Mesenchymal stem cell (in vitro differentiated cells and primary cell): ENCODE measurements around the gene HEPHL1.
A peak's percentile ranks its signal among the peaks of the same experiment; 100 is the strongest.
"Not testable (repeated sequence)": the region's sequence is repeated elsewhere in the genome, so short reads cannot be mapped to it uniquely, and the experiment has no call there.

Source experiments
- DNase-seq: peaks from one replicate; pipeline ENCODE4 v3.0.0-alpha.2; 2013
- H2AFZ ChIP-seq: one replicate; pipeline ENCODE4 v1.6.1; 2013; ENCODE audit warnings: low read depth, mild to moderate bottlenecking, control low read depth, inconsistent platforms, low read length, moderate library complexity
- H2AK5ac ChIP-seq: 2 replicates; pipeline ENCODE4 v1.6.1; 2013; ENCODE audit warnings: low read length, moderate library complexity, mild to moderate bottlenecking, inconsistent platforms; ENCODE audit not compliant: severe bottlenecking
- H2BK120ac ChIP-seq: one replicate; pipeline ENCODE4 v1.6.1; 2013; ENCODE audit warnings: low read depth, mild to moderate bottlenecking, inconsistent platforms, low read length, moderate library complexity
- H2BK12ac ChIP-seq, 2 experiments: one replicate each; pipeline ENCODE4 v1.6.1; 2013; ENCODE audit warnings: inconsistent platforms in 2 of 2, low read length in 2 of 2, mild to moderate bottlenecking in 2 of 2, moderate library complexity in 2 of 2, control low read depth in 1 of 2
- H2BK15ac ChIP-seq: one replicate; pipeline ENCODE4 v1.6.1; 2013; ENCODE audit warnings: mild to moderate bottlenecking, low read depth, inconsistent platforms; ENCODE audit not compliant: poor library complexity, severe bottlenecking
- H2BK5ac ChIP-seq: 2 replicates; pipeline ENCODE4 v1.6.1; 2013; ENCODE audit warnings: low read depth, mild to moderate bottlenecking, low read length, control low read depth, inconsistent platforms; ENCODE audit not compliant: poor library complexity, severe bottlenecking
- H3K14ac ChIP-seq, 2 experiments: one replicate each; pipeline ENCODE4 v1.6.1; 2013; ENCODE audit warnings: inconsistent platforms in 2 of 2, low read length in 2 of 2, control low read depth in 1 of 2, mild to moderate bottlenecking in 1 of 2, moderate library complexity in 1 of 2
- H3K18ac ChIP-seq, 2 experiments: one replicate each; pipeline ENCODE4 v1.6.1; 2013; ENCODE audit warnings: inconsistent platforms in 2 of 2, low read length in 2 of 2, control low read depth in 1 of 2, low read depth in 1 of 2, mild to moderate bottlenecking in 1 of 2
- H3K23ac ChIP-seq, 2 experiments: one replicate each; pipeline ENCODE4 v1.6.1; 2013; ENCODE audit warnings: inconsistent platforms in 2 of 2, low read length in 2 of 2, mild to moderate bottlenecking in 2 of 2, moderate library complexity in 2 of 2, control low read depth in 1 of 2
- H3K27ac ChIP-seq: 2 replicates; pipeline ENCODE4 v1.5.1; 2013; ENCODE audit warnings: mild to moderate bottlenecking, moderate library complexity, low read length, control low read depth, inconsistent platforms; ENCODE audit not compliant: poor library complexity, severe bottlenecking
- H3K27me3 ChIP-seq, 2 experiments: 2 replicates each; pipeline versions ENCODE4 v1.6.1 to v1.7.0; 2013; ENCODE audit warnings: low read length in 2 of 2, mild to moderate bottlenecking in 2 of 2, moderate library complexity in 2 of 2, control low read depth in 1 of 2, inconsistent platforms in 1 of 2; ENCODE audit not compliant: control insufficient read depth in 1 of 2, insufficient read depth in 1 of 2
- H3K36me3 ChIP-seq, 2 experiments: 2 replicates each; pipeline versions ENCODE4 v1.6.1 to v1.7.0; 2013; ENCODE audit warnings: low read length in 2 of 2, control low read depth in 1 of 2, inconsistent platforms in 1 of 2, low read depth in 1 of 2, mild to moderate bottlenecking in 1 of 2; ENCODE audit not compliant: insufficient read depth in 2 of 2, control insufficient read depth in 1 of 2
- H3K4ac ChIP-seq, 2 experiments: one replicate each; pipeline ENCODE4 v1.6.1; 2013; ENCODE audit warnings: inconsistent platforms in 2 of 2, low read length in 2 of 2, mild to moderate bottlenecking in 2 of 2, moderate library complexity in 2 of 2, control low read depth in 1 of 2, low read depth in 1 of 2
- H3K4me1 ChIP-seq: 2 replicates; pipeline ENCODE4 v1.6.1; 2013; ENCODE audit warnings: low read depth, low read length, control low read depth; ENCODE audit not compliant: control insufficient read depth, insufficient read depth
- H3K4me2 ChIP-seq: 2 replicates; pipeline ENCODE4 v1.6.1; 2013; ENCODE audit warnings: low read length, mild to moderate bottlenecking, inconsistent platforms; ENCODE audit not compliant: poor library complexity, severe bottlenecking
- H3K4me3 ChIP-seq, 2 experiments: 2 replicates each; pipeline versions ENCODE4 v1.5.1 to v1.7.0; 2013; ENCODE audit warnings: low read length in 2 of 2, mild to moderate bottlenecking in 2 of 2, control low read depth in 1 of 2, low read depth in 1 of 2; ENCODE audit not compliant: insufficient read depth in 1 of 2
- H3K79me1 ChIP-seq: replicated peaks from 2 replicates; pipeline ENCODE4 v1.6.1; 2013; ENCODE audit warnings: mild to moderate bottlenecking, control low read depth, low read length, inconsistent platforms; ENCODE audit not compliant: poor library complexity, severe bottlenecking
- H3K9ac ChIP-seq: 2 replicates; pipeline ENCODE4 v1.7.0; 2013; ENCODE audit warnings: mild to moderate bottlenecking, low read length, moderate library complexity
- H3K9me3 ChIP-seq: 2 replicates; pipeline ENCODE4 v1.7.0; 2013; ENCODE audit warnings: mild to moderate bottlenecking, low read length; ENCODE audit not compliant: control insufficient read depth
- H4K8ac ChIP-seq: one replicate; pipeline ENCODE4 v1.6.1; 2013; ENCODE audit warnings: inconsistent platforms, mild to moderate bottlenecking, low read length, moderate library complexity
- H4K91ac ChIP-seq: one replicate; pipeline ENCODE4 v1.6.1; 2013; ENCODE audit warnings: mild to moderate bottlenecking, low read length, inconsistent platforms
- WGBS: methylation state at CpG from one replicate; pipeline ENCODE4 v1.1.7; 2013; ENCODE audit warnings: mixed read lengths; 5-methylcytosine and 5-hydroxymethylcytosine counted together

Gene HEPHL1

GRCh38 chr11:93976577-93977254 lies 44.4 kb upstream of the HEPHL1 start:
- not testable (repeated sequence) for H2AFZ ChIP-seq, H2BK5ac ChIP-seq, H3K4me1 ChIP-seq, H2BK120ac ChIP-seq, DNase-seq, H3K79me1 ChIP-seq, H3K36me3 ChIP-seq, H2BK12ac ChIP-seq, H3K4ac ChIP-seq, H3K4me2 ChIP-seq, H2AK5ac ChIP-seq, H3K18ac ChIP-seq, H3K27me3 ChIP-seq, H3K9ac ChIP-seq, H3K27ac ChIP-seq, H4K91ac ChIP-seq, H2BK15ac ChIP-seq, H3K4me3 ChIP-seq, H3K23ac ChIP-seq, H3K14ac ChIP-seq, H4K8ac ChIP-seq
- 57% methylated on average over 1 of the region's 3 CpGs for WGBS
- peaks cover 45% of the 10 kb centered on the region for H3K9me3 ChIP-seq

- Histone ChIP-seq H3K4me1 (no peaks in the 10 kb centered on the region), H2AFZ (no peak overlapping the region), H3K36me3 (no peaks in the 10 kb centered on the region), H3K79me1 (no peaks in the 10 kb centered on the region), H3K27me3 (peaks cover 0 to 7% of the 10 kb centered on the region in 2 experiments), H3K4me3 (no peak overlapping the region), H2BK120ac (no peak overlapping the region), H3K9ac (peak overlapping the region; percentile 40), H3K27ac (no peak overlapping the region), H3K4me2 (no peak overlapping the region), H2BK12ac (no peak overlapping the region), H3K4ac (no peak overlapping the region), H3K23ac (no peak overlapping the region), H3K14ac (no peak overlapping the region), H2BK15ac (no peak overlapping the region), H2BK5ac (no peak overlapping the region), H3K18ac (no peak overlapping the region), H2AK5ac (no peak overlapping the region), H4K91ac (no peak overlapping the region), H4K8ac (no peak overlapping the region), H3K9me3 (peaks cover 7% of the 10 kb centered on the region)
- no CpG with 5 or more reads among the region's 3 CpGs for WGBS
- no peak for DNase-seq
Observed at GRCh38 chr11:93983542-93984195, 37.5 kb upstream of the HEPHL1 start.

- H3K4ac ChIP-seq: no peak overlapping the region
- no peak overlapping the region for H4K91ac ChIP-seq
- DNase-seq: no peak
- H3K4me2 ChIP-seq: no peak overlapping the region
- no peak overlapping the region for H3K4me3 ChIP-seq
- H3K23ac ChIP-seq: no peak overlapping the region
- no peak overlapping the region for H2BK120ac ChIP-seq
- H4K8ac ChIP-seq: no peak overlapping the region
- peaks cover 0 to 7% of the 10 kb centered on the region in 2 experiments for H3K27me3 ChIP-seq
- no peaks in the 10 kb centered on the region for H3K36me3 ChIP-seq
- H2BK5ac ChIP-seq: no peak overlapping the region
- H3K79me1 ChIP-seq: no peaks in the 10 kb centered on the region
- H3K27ac ChIP-seq: no peak overlapping the region
- no peak overlapping the region for H2AFZ ChIP-seq
- no peak overlapping the region for H2BK15ac ChIP-seq
- no peak overlapping the region for H2BK12ac ChIP-seq
- H3K4me1 ChIP-seq: no peaks in the 10 kb centered on the region
- peak overlapping the region; percentile 40 for H3K9ac ChIP-seq
- WGBS: 92% methylated on average over 1 of the region's 1 CpG
- peaks cover 5% of the 10 kb centered on the region for H3K9me3 ChIP-seq
- no peak overlapping the region for H3K14ac ChIP-seq
- H3K18ac ChIP-seq: no peak overlapping the region
- no peak overlapping the region for H2AK5ac ChIP-seq
Observed at GRCh38 chr11:93984196-93984567, 37.0 kb upstream of the HEPHL1 start.

GRCh38 chr11:93984936-93985335 lies 36.2 kb upstream of the HEPHL1 start:
- no peak overlapping the region for H3K18ac ChIP-seq
- 44% methylated on average over 2 of the region's 2 CpGs for WGBS
- H3K9ac ChIP-seq: peak overlapping the region; percentile 40

More at GRCh38 chr11:93984936-93985335, 36.2 kb upstream of the HEPHL1 start:
- Histone ChIP-seq H2BK15ac (no peak overlapping the region), H3K4me3 (no peak overlapping the region), H2AK5ac (no peak overlapping the region), H3K27ac (no peak overlapping the region), H3K4ac (no peak overlapping the region), H2BK120ac (no peak overlapping the region), H3K4me1 (no peaks in the 10 kb centered on the region), H3K4me2 (no peak overlapping the region), H2AFZ (no peak overlapping the region), H3K27me3 (peaks cover 0 to 7% of the 10 kb centered on the region in 2 experiments), H2BK5ac (no peak overlapping the region), H4K8ac (no peak overlapping the region), H3K23ac (no peak overlapping the region), H3K9me3 (no peaks in the 10 kb centered on the region), H3K14ac (no peak overlapping the region), H3K36me3 (no peaks in the 10 kb centered on the region), H3K79me1 (no peaks in the 10 kb centered on the region), H2BK12ac (no peak overlapping the region), H4K91ac (no peak overlapping the region)
- DNase-seq: no peak
